ENCODE measurements around the gene SLC30A3.

Gene SLC30A3

GRCh38 chr2:27262379-27263286 is at the start of gene SLC30A3:
Gene SLC30A3 (minus strand): TSS chr2:27263047. CDS start chr2:27262906, 141 bp downstream.
- Histone ChIP-seq H3K36me3 (ENCODE audit: control insufficient read depth, low read length) (no peaks in the 10 kb centered on the region), H4K20me1 (ENCODE audit: control insufficient read depth, insufficient read depth, low read depth, low read length) (no peaks in the 10 kb centered on the region), H3K4me2 (ENCODE audit: low read length) (peak within 1 kb of the TSS; percentile 89), H3K27ac (ENCODE audit: low read depth, low read length) (no peak within 1 kb of the TSS), H3K4me1 (ENCODE audit: control insufficient read depth, low read length) (peaks cover 33% of the 10 kb centered on the region), H3K79me2 (ENCODE audit: control insufficient read depth, low read length) (no peaks in the 10 kb centered on the region), H3K9me3 (ENCODE audit: control insufficient read depth, insufficient read depth, low read length) (no peaks in the 10 kb centered on the region), H3K27me3 (ENCODE audit: control insufficient read depth, low read length) (peaks cover 70% of the 10 kb centered on the region), H3F3A (ENCODE audit: control insufficient read depth, insufficient read depth) (no peaks in the 10 kb centered on the region), H3K9me2 (replicated peaks; ENCODE audit: control insufficient read depth, low read length) (no peaks in the 10 kb centered on the region), H3K4me3 (ENCODE audit: low read length) (peak within 1 kb of the TSS; percentile 78)
- no peak for TF ChIP-seq CTCF (IDR thresholded peaks at IDR 0.05; ENCODE audit: low read depth, low read length, poor library complexity, severe bottlenecking)
- peak; percentile 93; the same call in 1 of the 2 replicates for TF ChIP-seq EZH2phosphoT487 (IDR thresholded peaks at IDR 0.05; ENCODE audit: borderline replicate concordance, low read length)

- Histone ChIP-seq H3K27me3 (ENCODE audit: control insufficient read depth, low read length) (no peaks in the 10 kb centered on the region), H3K4me1 (ENCODE audit: control insufficient read depth, low read length) (no peaks in the 10 kb centered on the region), H3K4me3 (ENCODE audit: low read length) (no peak overlapping the region), H3F3A (ENCODE audit: control insufficient read depth, insufficient read depth) (no peaks in the 10 kb centered on the region), H3K9me3 (ENCODE audit: control insufficient read depth, insufficient read depth, low read length) (no peaks in the 10 kb centered on the region), H3K9me2 (replicated peaks; ENCODE audit: control insufficient read depth, low read length) (no peaks in the 10 kb centered on the region), H3K27ac (ENCODE audit: low read depth, low read length) (no peak overlapping the region), H3K36me3 (ENCODE audit: control insufficient read depth, low read length) (peaks cover 3% of the 10 kb centered on the region), H3K4me2 (ENCODE audit: low read length) (no peak overlapping the region), H4K20me1 (ENCODE audit: control insufficient read depth, insufficient read depth, low read depth, low read length) (no peaks in the 10 kb centered on the region), H3K79me2 (ENCODE audit: control insufficient read depth, low read length) (no peaks in the 10 kb centered on the region)
- TF ChIP-seq EZH2phosphoT487 (IDR thresholded peaks at IDR 0.05; ENCODE audit: borderline replicate concordance, low read length) (no peak), CTCF (IDR thresholded peaks at IDR 0.05; ENCODE audit: low read depth, low read length, poor library complexity, severe bottlenecking) (no peak)
These were observed 49.3 kb upstream of the SLC30A3 start for GRCh38 chr2:27312152-27312551.

- no peaks in the 10 kb centered on the region for H4K20me1 ChIP-seq (ENCODE audit: control insufficient read depth, insufficient read depth, low read depth, low read length)
- no peaks in the 10 kb centered on the region for H3K79me2 ChIP-seq (ENCODE audit: control insufficient read depth, low read length)
- no peaks in the 10 kb centered on the region; the same call in 1 of the 2 replicates for H3F3A ChIP-seq (ENCODE audit: control insufficient read depth, insufficient read depth)
- TF ChIP-seq CTCF (IDR thresholded peaks at IDR 0.05; ENCODE audit: low read depth, low read length, poor library complexity, severe bottlenecking) (no peak), EZH2phosphoT487 (IDR thresholded peaks at IDR 0.05; ENCODE audit: borderline replicate concordance, low read length) (no peak)
- no peaks in the 10 kb centered on the region for H3K27me3 ChIP-seq (ENCODE audit: control insufficient read depth, low read length)
- H3K36me3 ChIP-seq (ENCODE audit: control insufficient read depth, low read length), result peaks cover 3% of the 10 kb centered on the region; the same call in 1 of the 2 replicates
- no peaks in the 10 kb centered on the region for H3K9me2 ChIP-seq (replicated peaks; ENCODE audit: control insufficient read depth, low read length)
- H3K27ac ChIP-seq (ENCODE audit: low read depth, low read length), result no peak overlapping the region
- H3K9me3 ChIP-seq (ENCODE audit: control insufficient read depth, insufficient read depth, low read length), result no peaks in the 10 kb centered on the region
- no peak overlapping the region for H3K4me3 ChIP-seq (ENCODE audit: low read length)
- 0 out of 2 replicates have a peak, but pooled peaks cover 5% of the 10 kb centered on the region for H3K4me1 ChIP-seq (ENCODE audit: control insufficient read depth, low read length)
- no peak overlapping the region for H3K4me2 ChIP-seq (ENCODE audit: low read length)
These were observed 46.8 kb upstream of the SLC30A3 start for GRCh38 chr2:27309651-27310050.

All from DOHH2 (cell line).